ENCODE results near the gene DENND5A.

DENND5A gene

GRCh38 chr11:9187616-9188015, 77.5 kb downstream of the DENND5A start:
- no peak for TF ChIP-seq CTCF (IDR thresholded peaks at IDR 0.05; ENCODE audit: low read depth, low read length, missing control alignments)
- H3K4me3 ChIP-seq (replicated peaks; ENCODE audit: low read depth, low read length), result no peak overlapping the region
- DNase-seq (ENCODE audit: extremely low read depth, low read depth), result no peak

GRCh38 chr11:9184516-9184915, 80.6 kb downstream of the DENND5A start:
- DNase-seq (ENCODE audit: extremely low read depth, low read depth), result no peak
- no peak overlapping the region for H3K4me3 ChIP-seq (replicated peaks; ENCODE audit: low read depth, low read length)
- TF ChIP-seq CTCF (IDR thresholded peaks at IDR 0.05; ENCODE audit: low read depth, low read length, missing control alignments), result no peak

- DNase-seq (ENCODE audit: extremely low read depth, low read depth), result no peak
- no peak overlapping the region for H3K4me3 ChIP-seq (replicated peaks; ENCODE audit: low read depth, low read length)
- TF ChIP-seq CTCF (IDR thresholded peaks at IDR 0.05; ENCODE audit: low read depth, low read length, missing control alignments), result no peak
Observed at GRCh38 chr11:9182180-9182871, 82.8 kb downstream of the DENND5A start.

GRCh38 chr11:9180784-9181183, 84.4 kb downstream of the DENND5A start:
- no peak for TF ChIP-seq CTCF (IDR thresholded peaks at IDR 0.05; ENCODE audit: low read depth, low read length, missing control alignments)
- no peak for DNase-seq (ENCODE audit: extremely low read depth, low read depth)
- no peak overlapping the region for H3K4me3 ChIP-seq (replicated peaks; ENCODE audit: low read depth, low read length)

GRCh38 chr11:9179141-9179540, 86.0 kb downstream of the DENND5A start:
- no peak overlapping the region for H3K4me3 ChIP-seq (replicated peaks; ENCODE audit: low read depth, low read length)
- no peak for TF ChIP-seq CTCF (IDR thresholded peaks at IDR 0.05; ENCODE audit: low read depth, low read length, missing control alignments)
- DNase-seq (ENCODE audit: extremely low read depth, low read depth), result no peak

- no peak for TF ChIP-seq CTCF (IDR thresholded peaks at IDR 0.05; ENCODE audit: low read depth, low read length, missing control alignments)
- DNase-seq (ENCODE audit: extremely low read depth, low read depth), result no peak
Observed at GRCh38 chr11:9178716-9179115, 86.4 kb downstream of the DENND5A start.

More at GRCh38 chr11:9178716-9179115, 86.4 kb downstream of the DENND5A start:
- H3K4me3 ChIP-seq (replicated peaks; ENCODE audit: low read depth, low read length), result no peak overlapping the region
